ENCODE data around the gene PLSCR5.

The PLSCR5 gene, protein sequence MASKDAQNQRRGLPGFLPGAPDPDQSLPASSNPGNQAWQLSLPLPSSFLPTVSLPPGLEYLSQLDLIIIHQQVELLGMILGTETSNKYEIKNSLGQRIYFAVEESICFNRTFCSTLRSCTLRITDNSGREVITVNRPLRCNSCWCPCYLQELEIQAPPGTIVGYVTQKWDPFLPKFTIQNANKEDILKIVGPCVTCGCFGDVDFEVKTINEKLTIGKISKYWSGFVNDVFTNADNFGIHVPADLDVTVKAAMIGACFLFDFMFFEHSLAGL

DNA sequence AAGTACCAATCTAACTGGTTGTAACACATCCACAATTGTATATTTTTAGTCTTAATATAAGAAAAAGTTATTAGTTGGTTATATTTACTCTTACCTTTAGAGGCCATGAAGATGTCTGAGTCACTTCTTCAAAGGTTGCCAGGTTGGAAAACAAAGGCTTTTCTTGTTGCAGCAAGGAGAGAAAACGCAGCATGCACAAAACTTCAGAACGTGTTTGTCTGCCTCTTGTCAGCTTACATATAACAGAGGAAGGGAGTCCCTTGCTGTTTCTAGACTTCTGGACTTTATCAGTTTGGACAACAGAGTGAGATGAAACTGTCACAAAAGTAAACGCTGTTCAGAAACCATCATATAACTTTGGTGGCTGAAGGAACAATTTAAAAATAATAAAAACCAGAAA lies at the start of gene PLSCR5:
Gene PLSCR5 (minus strand): TSS at position 241 of the 400 bp plus-strand sequence. CDS start 134 bp downstream, at position 107.
- Histone ChIP-seq H3K36me3 (ENCODE audit: control insufficient read depth, insufficient read depth, low read length) (no peaks in the 10 kb centered on the region), H3K27me3 (replicated peaks; ENCODE audit: control insufficient read depth, insufficient read depth, low read length) (no peaks in the 10 kb centered on the region), H3K4me3 (replicated peaks; ENCODE audit: low read depth, low read length) (no peak within 1 kb of the TSS)
- DNase-seq (ENCODE audit: extremely low read depth, insufficient read length), result no peak
- TF ChIP-seq, protein P1, sequence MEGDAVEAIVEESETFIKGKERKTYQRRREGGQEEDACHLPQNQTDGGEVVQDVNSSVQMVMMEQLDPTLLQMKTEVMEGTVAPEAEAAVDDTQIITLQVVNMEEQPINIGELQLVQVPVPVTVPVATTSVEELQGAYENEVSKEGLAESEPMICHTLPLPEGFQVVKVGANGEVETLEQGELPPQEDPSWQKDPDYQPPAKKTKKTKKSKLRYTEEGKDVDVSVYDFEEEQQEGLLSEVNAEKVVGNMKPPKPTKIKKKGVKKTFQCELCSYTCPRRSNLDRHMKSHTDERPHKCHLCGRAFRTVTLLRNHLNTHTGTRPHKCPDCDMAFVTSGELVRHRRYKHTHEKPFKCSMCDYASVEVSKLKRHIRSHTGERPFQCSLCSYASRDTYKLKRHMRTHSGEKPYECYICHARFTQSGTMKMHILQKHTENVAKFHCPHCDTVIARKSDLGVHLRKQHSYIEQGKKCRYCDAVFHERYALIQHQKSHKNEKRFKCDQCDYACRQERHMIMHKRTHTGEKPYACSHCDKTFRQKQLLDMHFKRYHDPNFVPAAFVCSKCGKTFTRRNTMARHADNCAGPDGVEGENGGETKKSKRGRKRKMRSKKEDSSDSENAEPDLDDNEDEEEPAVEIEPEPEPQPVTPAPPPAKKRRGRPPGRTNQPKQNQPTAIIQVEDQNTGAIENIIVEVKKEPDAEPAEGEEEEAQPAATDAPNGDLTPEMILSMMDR (IDR thresholded peaks at IDR 0.05; ENCODE audit: insufficient read depth, low read length, poor library complexity, severe bottlenecking), result no peak

DNA sequence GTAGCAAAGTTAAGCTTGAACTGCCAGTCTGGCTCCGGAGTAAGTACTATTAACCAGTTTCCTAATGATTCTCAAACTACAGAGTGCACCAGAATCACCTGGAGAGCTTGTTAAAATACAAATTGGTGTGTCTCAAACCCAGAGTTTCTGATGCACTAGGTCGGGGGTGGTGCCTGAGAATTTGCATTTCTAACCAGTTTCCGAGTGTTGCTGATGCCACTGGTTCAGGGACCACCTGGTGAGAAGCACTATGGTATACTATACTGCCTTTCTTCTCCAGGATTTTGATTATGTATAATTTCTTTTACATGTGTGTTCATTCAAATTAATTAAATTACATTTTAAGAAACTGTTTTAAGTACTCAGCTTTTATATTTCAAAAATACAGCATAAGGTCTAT lies 48.8 kb upstream of the PLSCR5 start:
- Histone ChIP-seq H3K27me3 (replicated peaks; ENCODE audit: control insufficient read depth, insufficient read depth, low read length) (no peaks in the 10 kb centered on the region), H3K36me3 (ENCODE audit: control insufficient read depth, insufficient read depth, low read length) (no peaks in the 10 kb centered on the region), H3K4me3 (replicated peaks; ENCODE audit: low read depth, low read length) (no peak overlapping the region)
- no peak for DNase-seq (ENCODE audit: extremely low read depth, insufficient read length)
- TF ChIP-seq, protein P1 (IDR thresholded peaks at IDR 0.05; ENCODE audit: insufficient read depth, low read length, poor library complexity, severe bottlenecking), result no peak

DNA sequence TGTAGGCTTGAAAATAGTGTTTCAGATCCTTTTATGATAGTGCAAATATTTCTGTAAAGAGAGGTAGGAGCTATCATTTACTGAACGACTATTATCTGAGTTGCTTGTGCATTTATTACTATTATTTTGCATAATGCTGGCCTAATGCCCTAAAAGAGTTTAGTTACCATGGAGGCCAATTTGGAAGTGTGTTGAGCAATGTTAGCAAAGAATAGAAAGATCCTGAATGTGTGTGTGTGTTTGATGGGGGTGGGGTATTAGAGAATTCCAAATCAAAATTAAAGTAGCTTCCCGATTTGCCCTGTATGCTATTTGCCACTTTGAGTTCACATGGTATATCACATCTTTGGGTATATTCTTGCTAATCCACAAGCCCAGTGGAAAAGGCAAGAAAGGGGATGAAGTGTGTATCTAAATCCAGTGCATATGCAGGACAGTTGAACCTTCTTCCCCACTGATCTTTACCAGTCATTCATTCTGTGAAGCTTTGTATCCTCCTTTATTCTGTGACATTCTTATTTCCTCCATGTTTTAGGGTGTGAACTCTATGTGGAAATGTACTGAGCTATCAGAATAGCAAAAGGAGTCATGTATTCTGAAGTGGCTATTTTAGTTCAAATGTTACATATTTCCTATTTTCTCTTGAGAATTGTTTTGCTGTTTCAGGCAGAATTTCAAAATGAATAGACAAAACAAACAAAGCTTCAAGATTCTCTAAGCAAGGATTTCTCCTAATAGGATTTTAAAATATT lies 45.7 kb upstream of the PLSCR5 start:
- no peak overlapping the region for H3K4me3 ChIP-seq (replicated peaks; ENCODE audit: low read depth, low read length)
- no peaks in the 10 kb centered on the region for H3K27me3 ChIP-seq (replicated peaks; ENCODE audit: control insufficient read depth, insufficient read depth, low read length)
- TF ChIP-seq, protein P1 (IDR thresholded peaks at IDR 0.05; ENCODE audit: insufficient read depth, low read length, poor library complexity, severe bottlenecking), result no peak
- no peak for DNase-seq (ENCODE audit: extremely low read depth, insufficient read length)
- no peaks in the 10 kb centered on the region for H3K36me3 ChIP-seq (ENCODE audit: control insufficient read depth, insufficient read depth, low read length)

DNA sequence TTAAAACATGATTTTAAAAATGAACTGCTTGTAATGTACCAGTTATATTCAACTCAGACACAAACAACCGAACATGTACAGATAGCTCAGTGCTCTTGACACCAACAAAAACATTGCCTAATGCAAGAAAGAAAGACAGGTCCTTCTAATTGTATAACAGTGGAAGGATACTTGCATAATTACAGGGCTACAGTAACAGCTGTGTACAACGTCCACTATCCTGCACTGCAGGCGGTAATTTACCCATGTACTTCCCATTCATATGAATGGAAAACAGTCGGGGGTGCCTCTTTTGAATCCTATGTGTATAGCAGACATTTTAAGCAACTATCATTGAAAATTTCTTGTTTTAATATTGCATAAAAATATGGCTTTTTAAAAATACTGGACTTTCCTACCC lies 41.1 kb upstream of the PLSCR5 start:
- H3K36me3 ChIP-seq (ENCODE audit: control insufficient read depth, insufficient read depth, low read length), result no peaks in the 10 kb centered on the region
- no peak overlapping the region for H3K4me3 ChIP-seq (replicated peaks; ENCODE audit: low read depth, low read length)

DNA sequence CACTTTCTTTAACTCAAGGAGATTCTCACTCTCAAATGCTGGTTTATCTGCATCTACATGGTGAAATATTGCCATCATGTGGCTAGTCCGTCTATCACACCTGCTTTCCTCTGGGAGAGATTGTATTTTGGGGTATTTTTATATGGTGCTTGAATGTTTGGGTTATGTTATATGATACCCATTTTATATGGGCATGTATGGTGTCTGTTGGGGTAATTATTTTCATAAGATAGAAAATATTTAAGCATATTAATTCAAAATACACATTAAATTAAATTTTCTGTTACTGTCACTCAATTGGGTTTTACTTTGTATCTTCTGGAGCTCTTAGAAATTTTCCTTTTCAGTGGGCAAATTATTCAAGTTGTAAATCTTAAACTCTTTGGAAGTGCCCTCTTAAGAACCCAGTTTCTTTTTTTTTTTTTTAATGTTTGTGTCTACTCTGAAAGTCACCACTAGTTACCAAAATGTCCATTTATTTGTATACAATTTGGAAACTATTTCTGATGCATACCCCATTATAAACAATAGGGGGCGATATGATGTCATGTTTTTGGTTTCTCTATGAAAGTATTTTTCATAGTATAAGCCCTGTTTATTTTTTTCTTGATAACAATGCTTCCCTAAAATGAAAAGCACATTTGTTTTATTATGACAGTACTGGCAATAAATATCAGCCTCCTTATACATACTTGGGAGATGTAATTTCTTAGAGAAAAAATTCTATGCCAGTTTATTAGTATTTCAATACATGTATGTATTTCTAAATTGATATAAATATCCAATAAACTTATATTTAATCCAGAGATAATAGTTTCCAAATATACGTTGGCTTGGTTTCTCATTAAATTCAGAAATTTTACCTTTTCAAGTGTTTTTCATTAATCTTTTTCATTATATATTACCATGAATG lies 36.1 kb upstream of the PLSCR5 start:
- DNase-seq (ENCODE audit: extremely low read depth, insufficient read length), result no peak
- TF ChIP-seq, protein P1 (IDR thresholded peaks at IDR 0.05; ENCODE audit: insufficient read depth, low read length, poor library complexity, severe bottlenecking), result peak; percentile 59
- H3K27me3 ChIP-seq (replicated peaks; ENCODE audit: control insufficient read depth, insufficient read depth, low read length), result no peaks in the 10 kb centered on the region
- H3K36me3 ChIP-seq (ENCODE audit: control insufficient read depth, insufficient read depth, low read length), result no peaks in the 10 kb centered on the region
- no peak overlapping the region for H3K4me3 ChIP-seq (replicated peaks; ENCODE audit: low read depth, low read length)

More for the DNA sequence above, 41.1 kb upstream of the PLSCR5 start:
- TF ChIP-seq, protein P1 (IDR thresholded peaks at IDR 0.05; ENCODE audit: insufficient read depth, low read length, poor library complexity, severe bottlenecking), result no peak
- DNase-seq (ENCODE audit: extremely low read depth, insufficient read length), result no peak
- H3K27me3 ChIP-seq (replicated peaks; ENCODE audit: control insufficient read depth, insufficient read depth, low read length), result no peaks in the 10 kb centered on the region
